ENCODE results near the gene SLC23A2. TPM values are rescaled to one million over a fixed set of nuclear protein-coding genes. Genes with fewer than 3 reads are reported as not detected.

Gene SLC23A2
- polyA plus RNA-seq, 1 of the 3 experiments (the other 2 are of a cell fraction): 14.0 TPM

GRCh38 chr20:4942331-4942730 is 59.0 kb downstream of the SLC23A2 start:
- H3K4me3 ChIP-seq (ENCODE audit: low read depth in 2 of 2, low read length in 1 of 2): no peak overlapping the region
- no peak for TF ChIP-seq MAX (IDR thresholded peaks at IDR 0.05; ENCODE audit: low read depth)
- no peak for TF ChIP-seq MEF2A (IDR thresholded peaks at IDR 0.05; ENCODE audit: borderline replicate concordance, low read depth)
- TF ChIP-seq SIN3A (IDR thresholded peaks at IDR 0.05; ENCODE audit: borderline replicate concordance, low read depth, low read length): no peak
- no peak for TF ChIP-seq TEAD4 (IDR thresholded peaks at IDR 0.05; ENCODE audit: borderline replicate concordance, insufficient read depth)
- no peak for TF ChIP-seq CHD2 (IDR thresholded peaks at IDR 0.05; ENCODE audit: low read length, partially characterized antibody)
- no peak for TF ChIP-seq RFX5 (IDR thresholded peaks at IDR 0.05; ENCODE audit: low read length)
- TF ChIP-seq SMC3 (IDR thresholded peaks at IDR 0.05; ENCODE audit: low read depth, low read length): no peak
- no peak for TF ChIP-seq IRF3 (IDR thresholded peaks at IDR 0.05; ENCODE audit: low read depth, low read length)
- TF ChIP-seq YY1 (IDR thresholded peaks at IDR 0.05; ENCODE audit: low read depth): no peak
- TF ChIP-seq, protein P1, sequence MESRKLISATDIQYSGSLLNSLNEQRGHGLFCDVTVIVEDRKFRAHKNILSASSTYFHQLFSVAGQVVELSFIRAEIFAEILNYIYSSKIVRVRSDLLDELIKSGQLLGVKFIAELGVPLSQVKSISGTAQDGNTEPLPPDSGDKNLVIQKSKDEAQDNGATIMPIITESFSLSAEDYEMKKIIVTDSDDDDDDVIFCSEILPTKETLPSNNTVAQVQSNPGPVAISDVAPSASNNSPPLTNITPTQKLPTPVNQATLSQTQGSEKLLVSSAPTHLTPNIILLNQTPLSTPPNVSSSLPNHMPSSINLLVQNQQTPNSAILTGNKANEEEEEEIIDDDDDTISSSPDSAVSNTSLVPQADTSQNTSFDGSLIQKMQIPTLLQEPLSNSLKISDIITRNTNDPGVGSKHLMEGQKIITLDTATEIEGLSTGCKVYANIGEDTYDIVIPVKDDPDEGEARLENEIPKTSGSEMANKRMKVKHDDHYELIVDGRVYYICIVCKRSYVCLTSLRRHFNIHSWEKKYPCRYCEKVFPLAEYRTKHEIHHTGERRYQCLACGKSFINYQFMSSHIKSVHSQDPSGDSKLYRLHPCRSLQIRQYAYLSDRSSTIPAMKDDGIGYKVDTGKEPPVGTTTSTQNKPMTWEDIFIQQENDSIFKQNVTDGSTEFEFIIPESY (IDR thresholded peaks at IDR 0.05; ENCODE audit: borderline replicate concordance, low read depth): no peak
- no peak for TF ChIP-seq RXRA (IDR thresholded peaks at IDR 0.05; ENCODE audit: borderline replicate concordance, low read depth)
- POLR2A ChIA-PET: no interaction called here
- peaks cover 4% of the 10 kb centered on the region for H3F3A ChIP-seq (replicated peaks; ENCODE audit: insufficient read depth)
- H3K9me2 ChIP-seq: no peaks in the 10 kb centered on the region
- no peak overlapping the region for H3K27ac ChIP-seq (ENCODE audit: low read depth in 2 of 2, low read length in 1 of 2)
- CTCF ChIA-PET: interaction anchor here (0.6 to 1.9 kb wide), 4 partner anchors 8 to 13 kb away, joined by 3 to 10 read pairs (median 4); no protein-coding TSS in a partner anchor
- no peak overlapping the region for H2AFZ ChIP-seq (ENCODE audit: low read depth)
- WGBS (ENCODE audit: low lambda C conversion rate): 70% methylated on average over 5 of the region's 5 CpGs
- DNase-seq: no peak
- H3K9ac ChIP-seq: no peak overlapping the region
- no peaks in the 10 kb centered on the region for H3K9me3 ChIP-seq
- H3K27me3 ChIP-seq (ENCODE audit: insufficient read depth): no peaks in the 10 kb centered on the region
- no peak overlapping the region for H3K4me2 ChIP-seq
- no peaks in the 10 kb centered on the region for H3K36me3 ChIP-seq (replicated peaks in 1 of 2; ENCODE audit: control insufficient read depth in 1 of 2, insufficient read depth in 2 of 2, low read length in 1 of 2)
- no peaks in the 10 kb centered on the region for H3K4me1 ChIP-seq (ENCODE audit: control insufficient read depth in 1 of 2, insufficient read depth in 2 of 2, low read depth in 1 of 2, low read length in 1 of 2)
- H4K20me1 ChIP-seq (ENCODE audit: insufficient read depth): no peaks in the 10 kb centered on the region
- H3K79me2 ChIP-seq (ENCODE audit: insufficient read depth): no peaks in the 10 kb centered on the region

DNA sequence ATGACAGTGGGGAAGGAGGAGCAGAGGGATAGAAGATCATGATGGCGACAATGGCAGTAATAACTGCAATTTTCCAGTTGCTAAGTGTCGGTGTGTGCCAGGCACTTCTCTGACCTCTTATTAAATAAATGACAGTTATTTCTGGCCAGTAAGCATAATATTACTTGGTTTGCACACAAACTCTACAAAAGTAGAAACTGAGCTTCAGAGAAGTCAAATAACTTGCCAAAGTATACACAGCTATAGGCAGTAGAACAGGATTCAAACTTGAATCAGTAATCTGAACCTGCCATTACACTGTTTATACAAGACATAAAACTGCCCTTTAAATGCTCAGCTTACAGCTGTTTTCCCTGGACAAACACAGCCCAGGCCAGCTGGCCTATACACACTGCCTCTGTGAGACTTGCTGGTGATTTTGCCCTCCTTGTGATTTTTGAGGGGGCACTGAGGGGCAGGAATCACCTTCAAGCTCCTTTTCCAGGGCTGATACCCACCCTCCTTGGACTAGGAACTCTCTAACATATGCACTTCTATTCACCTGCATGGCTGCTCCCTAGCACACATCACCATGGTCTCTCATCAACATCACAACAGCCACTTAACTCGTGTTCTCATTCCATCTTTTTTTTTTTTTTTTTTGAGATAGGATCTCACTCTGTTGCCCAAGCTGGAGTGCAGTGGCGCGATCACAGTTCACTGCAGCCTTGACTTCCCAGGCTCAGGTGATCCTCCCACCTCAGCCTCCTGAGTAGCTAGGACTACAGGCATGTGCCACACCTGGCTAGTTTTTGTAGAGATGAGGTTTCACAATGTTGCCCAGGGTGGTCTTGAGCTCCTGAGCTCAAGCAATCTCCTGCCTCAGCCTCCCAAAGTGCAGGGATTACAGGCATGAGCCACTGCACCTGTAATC is 63.6 kb downstream of the SLC23A2 start:
- ChIA-PET POLR2A (no interaction called here), CTCF (interaction anchor here (0.6 to 1.3 kb wide), 3 partner anchors 18 to 164 kb away, joined by 3 read pairs; no protein-coding TSS in a partner anchor)
- H3K9ac ChIP-seq: no peak overlapping the region
- H3K9me3 ChIP-seq: no peaks in the 10 kb centered on the region
- H4K20me1 ChIP-seq (ENCODE audit: insufficient read depth): no peaks in the 10 kb centered on the region
- H3K4me2 ChIP-seq: no peak overlapping the region
- H3F3A ChIP-seq (replicated peaks; ENCODE audit: insufficient read depth): peaks cover 4% of the 10 kb centered on the region
- no peaks in the 10 kb centered on the region for H3K79me2 ChIP-seq (ENCODE audit: insufficient read depth)
- H3K36me3 ChIP-seq (replicated peaks in 1 of 2; ENCODE audit: control insufficient read depth in 1 of 2, insufficient read depth in 2 of 2, low read length in 1 of 2): no peaks in the 10 kb centered on the region
- TF ChIP-seq TAF1 (IDR thresholded peaks at IDR 0.05; ENCODE audit: borderline replicate concordance, low read depth, low read length) (no peak), SMC3 (IDR thresholded peaks at IDR 0.05; ENCODE audit: low read depth, low read length) (no peak), FOSL2 (IDR thresholded peaks at IDR 0.05; ENCODE audit: borderline replicate concordance, low read depth) (no peak)
- no peak overlapping the region for H3K27ac ChIP-seq (ENCODE audit: low read depth in 2 of 2, low read length in 1 of 2)
- H3K4me3 ChIP-seq (ENCODE audit: low read depth in 2 of 2, low read length in 1 of 2): no peak overlapping the region
- 83% methylated on average over 5 of the region's 5 CpGs for WGBS (ENCODE audit: low lambda C conversion rate)
- no peak overlapping the region for H2AFZ ChIP-seq (ENCODE audit: low read depth)
- H3K9me2 ChIP-seq: no peaks in the 10 kb centered on the region
- H3K4me1 ChIP-seq (ENCODE audit: control insufficient read depth in 1 of 2, insufficient read depth in 2 of 2, low read depth in 1 of 2, low read length in 1 of 2): peaks cover 0 to 2% of the 10 kb centered on the region in 2 experiments; a peak in 1 of 4 replicates
- no peaks in the 10 kb centered on the region for H3K27me3 ChIP-seq (ENCODE audit: insufficient read depth)
- no peak for DNase-seq
